ENCODE data around the gene MICAL2.

MICAL2 gene

DNA sequence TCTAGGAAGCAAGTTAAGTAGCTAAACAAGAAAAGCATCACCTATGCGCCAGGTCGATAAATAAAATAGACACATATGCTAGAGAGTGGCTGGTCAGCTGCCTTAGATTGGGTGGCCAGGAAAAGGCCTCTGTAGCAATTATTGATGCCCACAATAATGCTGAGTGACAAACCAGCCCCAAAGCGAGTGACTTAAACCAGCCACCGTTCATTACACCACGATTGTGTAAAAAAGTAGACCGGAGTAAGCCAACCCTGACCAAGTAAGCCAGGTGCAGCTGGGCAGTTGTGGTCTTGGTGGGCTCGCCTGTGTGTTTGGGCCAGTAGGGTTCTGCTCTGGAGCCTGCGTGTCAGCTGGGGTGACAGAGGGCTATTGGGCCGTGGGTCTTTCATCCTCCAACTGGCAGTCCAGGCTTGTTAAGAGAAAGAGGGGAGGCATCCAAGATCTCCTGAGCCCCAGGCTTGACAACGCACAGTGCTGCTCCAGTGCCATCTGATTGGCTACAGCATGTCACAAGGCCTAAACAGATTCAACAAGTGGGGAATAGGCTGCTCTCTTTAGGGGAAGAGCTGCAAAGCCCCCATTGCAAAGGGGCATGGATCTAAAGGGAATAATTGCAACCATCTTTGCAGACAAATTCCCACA is 166.6 kb downstream of the MICAL2 start:
- DNase-seq = no peak

DNA sequence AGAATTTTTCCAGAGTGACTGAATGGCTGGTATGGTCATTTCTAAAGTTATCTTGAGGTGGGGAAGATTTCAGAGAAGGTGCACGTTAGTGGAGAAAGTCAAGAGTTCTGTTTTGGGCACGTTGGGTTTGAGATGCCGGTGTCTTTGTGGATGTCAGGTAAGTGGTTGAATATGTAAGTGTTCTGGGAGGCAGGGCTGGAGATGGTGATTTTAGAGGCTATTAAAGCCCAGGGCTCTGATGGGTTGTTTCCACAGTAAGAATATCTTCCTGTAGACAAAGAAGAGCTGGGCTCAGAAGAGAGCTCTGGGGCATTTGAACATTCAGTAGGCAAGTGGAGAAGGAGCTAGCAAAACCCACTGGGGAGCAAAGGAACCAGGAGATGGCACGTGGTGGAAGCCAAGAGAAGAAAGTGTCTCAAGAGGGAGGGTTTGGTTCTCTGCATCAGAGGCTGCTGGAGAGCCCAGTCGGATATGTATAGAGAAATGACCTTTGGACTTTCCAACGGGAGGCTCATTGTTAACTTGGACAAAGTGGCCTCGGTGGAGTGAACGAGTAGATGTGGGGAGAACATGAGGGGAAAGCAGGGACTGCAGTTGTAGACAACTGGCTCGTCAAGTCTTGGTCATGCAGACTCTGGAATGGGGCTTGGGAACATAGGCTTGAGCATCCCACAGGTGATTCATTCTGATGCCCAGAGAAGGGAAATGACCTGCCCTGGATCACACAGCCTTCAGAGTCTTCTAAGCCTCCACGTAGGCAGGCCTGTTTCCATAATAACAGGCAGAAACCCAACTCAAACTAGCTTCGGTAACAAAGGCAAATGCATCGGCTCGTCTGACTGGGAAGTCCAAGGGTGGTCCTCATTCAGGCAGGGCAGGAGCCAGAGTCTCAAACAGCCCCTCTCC is 168.6 kb downstream of the MICAL2 start:
- peak; percentile 13 for DNase-seq

DNA sequence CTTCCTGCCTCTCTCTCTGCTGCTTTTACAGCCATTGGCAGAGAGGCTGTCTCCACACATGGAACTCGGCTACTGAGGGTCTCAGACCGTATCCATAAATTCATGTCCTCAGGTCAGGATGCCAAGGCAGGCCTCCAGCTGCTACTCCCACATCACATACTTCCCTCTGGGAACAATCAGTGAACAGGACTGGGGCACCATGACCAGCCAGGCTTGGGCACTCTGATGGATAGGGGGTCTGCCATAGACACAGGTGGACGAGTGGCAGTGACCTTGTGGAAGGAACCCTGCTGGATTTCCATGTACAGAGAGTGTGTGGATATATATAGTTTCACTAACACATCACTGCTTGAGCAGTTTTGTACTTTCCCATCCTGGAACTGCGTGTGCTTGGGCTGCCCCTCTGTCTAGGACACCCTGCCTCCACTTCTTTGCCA is 169.3 kb downstream of the MICAL2 start:
- peak; percentile 39 for DNase-seq

DNA sequence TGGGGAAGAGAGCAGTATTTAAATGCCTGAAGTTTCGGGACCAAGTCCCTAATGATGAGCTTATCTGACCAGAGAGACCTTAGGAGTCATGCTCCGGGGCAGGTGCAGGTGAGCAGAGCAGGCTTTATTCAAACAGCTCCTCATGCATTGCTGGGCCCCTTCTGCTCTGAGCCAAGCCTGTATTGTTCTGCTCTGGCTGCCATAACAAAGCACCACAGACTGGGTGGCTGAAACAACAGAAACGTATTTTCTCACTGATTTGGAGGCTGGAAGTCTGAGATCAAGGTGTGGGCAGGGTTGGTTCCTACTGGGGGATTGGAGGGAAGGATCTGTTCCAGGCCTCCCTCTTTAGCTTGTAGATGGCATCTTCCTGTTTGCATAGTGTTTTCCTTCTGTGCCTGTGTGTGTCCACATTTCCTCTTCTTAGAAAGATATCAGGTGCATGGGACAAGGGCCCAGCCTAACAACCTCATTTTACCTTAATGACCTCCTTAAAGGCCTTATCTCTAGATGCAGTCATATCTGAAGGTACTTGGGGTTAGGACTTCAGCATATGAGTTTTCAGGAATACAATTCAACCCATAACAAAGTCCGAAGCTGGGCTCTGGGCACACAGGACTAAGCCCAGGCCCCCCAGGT is 169.9 kb downstream of the MICAL2 start:
- DNase-seq = peak; percentile 26

DNA sequence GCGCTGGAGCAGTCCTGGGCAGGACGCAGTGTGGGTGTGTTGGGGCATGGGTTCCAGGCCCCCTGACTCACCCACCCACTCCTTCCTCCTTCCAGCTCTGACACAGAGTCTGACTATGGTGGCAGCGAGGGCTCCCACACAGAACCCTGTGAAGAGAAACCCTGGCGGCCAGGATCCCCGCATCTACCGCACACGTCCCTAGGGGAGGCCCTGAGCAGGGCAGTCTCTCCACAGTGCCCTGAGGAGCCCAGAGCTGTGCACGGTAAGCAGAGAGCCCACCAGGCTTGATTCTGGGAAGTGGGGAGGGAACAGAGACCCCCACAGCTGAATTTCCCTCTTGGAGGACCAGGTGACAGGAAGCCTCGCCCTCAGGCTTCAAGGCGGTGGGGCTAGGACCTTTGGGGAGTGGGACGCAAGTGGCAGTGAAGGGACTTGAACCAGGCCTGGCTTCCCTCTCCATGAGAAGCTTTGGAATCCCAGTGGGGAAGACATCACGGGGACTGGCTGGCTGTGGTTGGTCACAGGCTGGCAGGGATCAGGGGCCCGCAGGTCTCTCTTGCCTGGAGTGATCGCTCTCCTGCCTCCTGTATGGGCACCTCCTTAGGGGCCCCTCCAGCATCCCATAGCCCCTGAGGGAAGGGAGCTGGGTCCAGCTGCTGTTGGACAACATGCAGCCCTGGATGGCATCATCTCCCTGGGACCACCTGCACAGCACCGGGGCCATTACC is 170.6 kb downstream of the MICAL2 start:
- DNase-seq = no peak

DNA sequence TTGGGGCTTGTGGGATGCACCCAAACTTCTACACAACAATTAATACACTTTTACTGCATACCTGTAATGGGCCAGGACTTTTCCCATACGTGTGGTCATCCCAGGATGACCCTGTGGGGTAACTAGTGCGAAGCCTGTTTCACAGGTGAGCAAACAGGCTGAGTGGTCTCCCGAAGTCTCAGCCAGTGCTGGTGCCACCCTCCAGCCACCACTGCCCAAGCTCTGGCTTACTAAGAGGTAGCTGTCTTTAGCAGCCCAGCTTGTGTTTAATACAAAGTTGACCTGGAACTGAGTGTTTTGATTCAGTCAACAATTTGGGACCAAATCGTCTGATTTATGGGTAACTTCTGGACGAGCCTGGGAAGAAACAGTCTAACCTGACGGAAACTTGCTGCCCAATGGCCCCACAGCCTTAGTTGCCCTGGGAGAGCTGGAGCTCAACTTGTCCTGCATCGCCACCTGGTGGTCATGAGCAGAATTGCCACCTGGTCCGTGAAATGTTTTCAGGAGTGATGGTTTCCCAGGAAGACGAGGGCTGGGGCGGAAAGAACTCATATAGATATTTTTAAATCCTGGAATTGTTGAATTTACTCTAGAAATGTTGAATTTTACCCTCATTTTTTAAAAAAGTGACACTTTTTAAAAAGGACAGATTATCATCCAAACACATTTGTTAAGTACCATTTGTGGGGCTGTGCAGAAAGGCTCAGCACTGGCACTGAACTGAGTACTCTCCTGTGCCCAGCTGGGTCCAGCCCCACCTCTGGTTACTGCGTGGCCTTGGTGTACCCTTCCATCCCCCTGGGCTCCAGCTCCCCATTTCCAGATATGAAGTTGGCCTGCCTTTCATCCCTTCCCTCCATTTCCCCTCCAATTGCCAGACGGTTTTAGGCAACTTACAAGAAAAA is 171.4 kb downstream of the MICAL2 start:
- peak; percentile 91 for DNase-seq

DNA sequence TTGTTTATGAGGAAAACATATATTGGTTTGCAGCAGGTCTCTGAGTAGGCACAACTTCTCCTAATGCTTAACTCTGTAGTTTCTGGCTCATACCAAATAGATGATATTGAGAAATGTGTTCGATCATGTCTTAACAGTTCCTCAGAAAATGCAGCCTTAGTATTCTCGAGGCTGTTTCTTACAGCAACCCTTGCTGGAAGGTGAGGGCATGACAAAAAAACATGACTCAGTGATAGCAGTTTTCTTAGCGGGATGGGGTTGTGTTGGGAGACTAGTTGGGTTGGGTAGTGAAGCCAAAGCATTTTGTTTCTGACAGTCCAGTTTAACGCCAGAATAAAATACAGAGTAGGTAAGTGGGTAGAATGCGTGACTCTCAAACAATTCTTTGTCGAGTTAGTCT is 172.3 kb downstream of the MICAL2 start:
- no peak for DNase-seq

DNA sequence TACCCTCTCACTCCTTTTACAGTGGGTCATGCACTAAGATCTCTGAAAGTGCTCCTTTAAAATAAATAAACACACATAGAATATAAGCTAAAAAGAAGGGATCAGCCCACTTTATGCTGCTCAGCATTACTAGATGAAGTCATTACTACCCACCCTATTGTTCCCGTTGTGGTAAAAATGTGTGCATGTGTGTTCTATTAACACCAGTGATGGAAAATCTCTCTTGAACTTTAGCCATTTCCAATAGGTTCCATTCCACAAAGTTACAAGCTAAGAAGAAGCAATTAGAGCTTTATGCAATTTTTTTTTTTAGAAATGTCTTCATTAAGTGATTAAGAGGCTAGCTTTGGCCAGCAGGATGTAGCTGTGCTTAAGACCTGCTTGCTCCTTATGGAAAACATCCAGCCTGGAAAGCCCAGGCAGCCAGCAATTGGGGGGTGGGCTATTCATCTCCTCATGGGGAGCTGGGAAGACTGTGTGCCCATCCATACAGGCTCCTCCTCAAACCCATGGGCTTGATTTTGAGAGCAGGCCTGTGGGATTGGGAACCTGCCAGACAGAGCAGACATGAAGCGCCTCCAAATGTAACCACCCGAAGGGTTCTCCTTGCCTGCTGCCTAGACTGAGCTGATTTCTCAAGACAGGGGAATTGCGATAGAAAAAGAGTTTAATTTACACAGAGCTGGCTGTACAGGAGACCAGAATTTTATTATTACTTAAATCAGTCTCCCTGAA is 174.1 kb downstream of the MICAL2 start:
- DNase-seq = no peak

DNA sequence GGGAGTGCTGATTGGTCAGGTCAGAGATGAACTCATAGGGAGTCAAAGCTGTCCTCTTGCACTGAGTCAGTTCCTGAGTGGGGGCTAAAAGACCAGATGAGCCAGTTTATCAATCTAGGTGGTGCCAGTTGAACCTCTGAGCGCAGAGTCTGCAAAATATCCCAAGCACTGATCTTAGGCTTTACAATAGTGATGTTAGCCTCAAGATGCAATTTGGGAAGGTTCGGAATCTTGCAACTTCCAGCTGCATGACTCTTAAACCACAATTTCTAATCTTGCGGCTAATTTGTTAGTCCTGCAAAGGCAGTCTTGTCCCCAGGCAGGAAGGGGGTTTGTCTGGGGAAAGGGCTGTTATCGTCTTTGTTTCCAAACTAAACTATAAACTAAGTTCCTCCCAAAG is 174.7 kb downstream of the MICAL2 start:
- DNase-seq = no peak

DNA sequence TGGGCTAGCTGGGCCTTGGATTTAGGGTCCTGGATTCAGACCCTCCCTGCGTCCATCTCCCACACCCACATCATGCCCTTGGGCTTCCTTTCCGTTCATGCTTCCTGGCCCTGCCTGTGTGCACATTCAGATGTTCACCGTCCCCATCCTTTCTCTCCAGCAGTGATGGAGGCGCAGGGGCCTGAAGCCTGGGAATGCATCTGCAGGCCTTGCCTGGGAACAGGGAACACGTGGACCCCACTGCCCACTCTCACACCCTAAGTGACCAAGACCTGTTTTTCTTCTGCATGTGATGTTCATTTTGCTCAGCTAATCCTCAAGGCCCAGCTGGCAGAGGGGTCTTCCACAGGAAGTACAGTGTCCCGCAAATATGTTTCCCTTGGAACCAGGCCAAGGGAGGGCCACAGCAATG is 175.4 kb downstream of the MICAL2 start:
- DNase-seq = no peak

DNA sequence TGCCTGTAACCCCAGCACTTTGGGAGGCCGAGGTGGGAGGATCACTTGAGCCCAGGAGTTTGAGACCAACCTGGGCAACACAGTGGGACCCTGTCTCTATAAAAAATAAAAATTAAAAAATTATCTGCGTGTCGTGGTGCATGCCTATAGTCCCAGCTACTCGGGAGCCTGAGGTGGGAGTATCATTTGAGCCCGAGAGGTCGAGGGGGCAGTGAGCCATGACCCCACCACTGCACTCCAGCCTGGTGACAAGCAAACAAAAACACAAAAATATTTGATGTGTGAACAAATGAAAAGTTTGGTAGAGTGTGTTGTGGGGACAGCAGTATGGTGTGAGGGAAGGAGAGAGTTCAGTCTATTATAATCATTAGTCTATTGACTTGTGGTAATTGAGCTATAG is 176.2 kb downstream of the MICAL2 start:
- no peak for DNase-seq

DNA sequence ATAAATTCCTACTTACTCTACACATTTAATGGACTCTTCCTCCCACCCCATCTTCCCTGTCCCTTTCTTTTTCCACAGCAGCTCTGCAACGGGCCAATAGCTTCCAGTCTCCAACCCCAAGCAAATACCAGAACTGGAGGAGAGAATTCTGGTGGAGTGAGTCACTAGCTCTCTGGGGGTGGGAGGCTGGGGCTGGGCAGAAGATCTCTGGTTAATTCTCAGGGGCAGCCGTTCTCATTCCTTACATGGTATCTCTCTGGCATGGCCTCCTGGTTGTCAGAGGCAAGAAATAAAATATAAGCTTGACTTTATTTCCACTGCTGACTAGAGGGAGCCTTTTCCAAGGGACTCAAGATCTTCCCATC is 176.6 kb downstream of the MICAL2 start:
- no peak for DNase-seq

DNA sequence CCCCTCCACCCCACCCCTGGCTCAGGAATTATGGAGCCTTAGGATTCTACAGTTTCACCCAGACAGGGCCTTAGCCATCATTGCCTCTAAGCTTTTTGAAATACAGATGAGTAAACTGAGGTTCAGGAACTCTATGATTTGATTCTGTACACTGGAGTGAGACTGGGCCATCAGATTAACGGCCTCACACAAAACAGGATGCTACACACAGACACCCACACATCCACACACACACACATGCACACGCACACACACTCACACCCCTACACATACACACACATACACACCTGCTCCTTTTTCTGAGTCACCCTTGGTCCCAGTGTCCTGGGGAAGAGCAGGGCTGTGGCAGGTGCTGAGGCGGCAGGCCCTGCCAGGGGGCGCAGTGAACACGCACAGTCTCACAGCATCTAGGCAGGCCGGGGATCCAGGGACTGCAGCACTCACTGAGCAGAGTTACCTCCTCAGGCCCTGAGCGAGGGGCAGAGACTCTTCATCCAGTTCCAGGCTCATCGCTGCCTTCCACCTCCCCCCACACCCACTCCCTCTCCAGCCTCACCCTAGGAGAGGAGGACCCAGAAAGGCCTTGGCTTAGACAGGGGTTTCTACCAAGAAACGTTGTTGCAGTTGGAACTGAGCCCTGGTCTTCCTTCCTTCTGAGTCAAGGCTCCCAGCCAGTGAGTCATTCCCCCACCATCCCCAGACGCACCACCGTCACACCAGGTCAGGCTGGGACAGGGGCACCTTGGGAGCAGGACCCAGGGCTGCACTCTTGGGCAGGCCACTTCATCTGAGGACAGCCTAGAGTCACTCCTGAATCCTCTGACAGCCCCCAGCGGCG is 177.2 kb downstream of the MICAL2 start:
- no peak for DNase-seq

DNA sequence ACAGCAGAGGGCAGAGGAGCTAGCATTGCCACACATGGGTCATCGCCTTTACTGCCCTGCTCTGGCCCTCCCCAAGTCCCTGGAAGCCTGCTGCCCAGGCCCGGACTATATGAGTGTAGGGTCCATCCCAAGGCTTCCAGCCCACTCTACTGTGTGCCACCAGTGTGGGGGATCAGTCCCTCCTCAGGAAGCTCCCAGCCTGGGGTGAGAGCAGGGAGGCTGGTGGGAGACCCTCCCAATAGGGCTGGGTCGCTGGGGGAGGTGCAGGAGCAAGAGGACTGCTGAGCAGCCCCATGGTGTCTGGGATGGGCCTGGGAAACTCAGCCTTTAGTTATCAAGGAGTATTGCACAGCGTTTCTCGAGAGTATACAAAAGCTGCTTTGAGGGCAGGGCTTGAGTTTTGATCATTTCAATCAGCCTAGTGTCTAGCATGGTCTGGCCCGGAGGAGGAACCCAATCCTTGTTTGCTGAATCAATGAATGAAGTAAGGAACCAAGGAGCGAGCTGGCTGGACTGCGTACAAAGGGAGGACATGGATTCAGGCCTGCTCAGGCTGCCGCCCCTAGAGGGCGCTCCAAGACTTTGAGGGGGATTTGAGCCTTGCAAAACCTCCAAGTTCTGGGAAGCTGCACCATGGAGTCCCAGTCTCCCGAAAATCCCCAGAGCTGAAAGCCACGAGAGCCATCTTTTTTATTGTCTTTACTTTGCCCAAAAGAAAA is 178.0 kb downstream of the MICAL2 start:
- peak; percentile 81 for DNase-seq

DNA sequence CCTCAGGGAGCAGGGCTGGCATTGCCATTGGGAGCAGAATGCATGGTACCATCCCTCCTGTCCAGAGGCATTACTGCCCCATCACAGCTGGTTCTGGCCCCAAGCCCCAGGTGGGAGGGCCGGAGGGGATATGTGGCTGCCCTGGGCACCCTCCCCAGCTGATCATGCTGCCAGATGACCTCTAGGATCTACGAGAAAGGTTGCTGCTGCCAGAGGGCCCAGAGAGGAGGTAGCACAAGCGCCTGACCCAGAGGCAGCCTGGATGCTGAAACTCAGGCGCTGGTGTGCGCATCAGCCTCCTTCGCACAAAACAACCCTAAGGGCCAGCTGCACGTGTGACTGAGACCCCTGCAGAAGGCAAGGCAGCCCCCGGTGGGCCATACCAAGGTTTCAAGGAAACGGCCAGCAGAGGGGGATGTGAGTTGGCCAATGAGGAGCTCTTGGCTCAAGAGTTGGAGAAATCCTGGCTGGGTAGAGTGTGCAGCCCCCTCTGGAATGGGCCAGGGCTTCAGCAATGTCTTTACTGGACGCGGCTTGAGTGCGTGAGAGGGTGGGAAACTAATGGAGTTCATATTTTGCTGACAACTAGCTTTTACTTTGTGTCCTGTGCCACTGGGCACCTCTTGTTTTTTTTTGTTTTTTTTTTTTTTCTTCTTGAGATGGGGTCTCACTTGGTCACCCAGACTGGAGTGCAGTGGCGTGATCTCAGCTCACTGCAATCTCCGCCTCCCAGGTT is 178.7 kb downstream of the MICAL2 start:
- DNase-seq = no peak

DNA sequence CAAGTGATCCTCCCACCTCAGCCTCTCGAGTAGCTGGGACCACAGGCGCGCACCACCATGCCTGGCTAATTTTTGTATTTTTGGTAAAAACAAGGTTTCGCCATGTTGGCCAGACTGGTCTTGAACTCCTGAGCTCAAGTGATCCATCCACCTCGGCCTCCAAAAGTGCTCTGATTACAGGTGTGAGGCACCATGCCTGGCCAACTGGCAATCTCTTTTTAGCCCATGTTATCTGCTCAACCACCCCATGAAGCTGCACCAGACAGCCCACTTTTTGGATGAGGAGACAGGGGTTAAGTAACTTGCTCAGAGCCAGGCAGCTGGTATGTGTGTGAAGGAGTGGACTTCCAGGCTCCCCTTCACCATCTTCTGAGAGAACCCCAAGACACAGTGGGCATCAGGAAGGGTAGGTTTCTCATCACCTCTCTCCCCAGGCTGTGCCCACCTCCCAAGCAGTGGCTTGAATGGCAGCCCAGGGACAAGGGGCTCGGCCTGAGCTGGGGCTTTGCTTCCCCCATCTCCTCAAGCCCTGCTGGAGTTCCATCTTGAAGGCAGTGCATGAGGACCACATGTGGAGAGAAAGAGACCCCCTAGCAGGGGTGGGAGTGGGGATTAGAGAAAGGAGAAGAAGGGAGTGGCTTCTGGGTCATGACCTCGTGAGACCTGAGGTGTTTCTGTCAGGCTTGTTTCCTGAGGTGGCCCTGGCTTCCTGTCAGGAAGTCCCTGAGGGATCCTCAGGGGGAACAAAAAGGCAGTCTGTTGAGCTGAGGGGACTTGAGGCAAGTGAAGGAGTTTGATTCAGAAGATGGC is 179.5 kb downstream of the MICAL2 start:
- DNase-seq = no peak

DNA sequence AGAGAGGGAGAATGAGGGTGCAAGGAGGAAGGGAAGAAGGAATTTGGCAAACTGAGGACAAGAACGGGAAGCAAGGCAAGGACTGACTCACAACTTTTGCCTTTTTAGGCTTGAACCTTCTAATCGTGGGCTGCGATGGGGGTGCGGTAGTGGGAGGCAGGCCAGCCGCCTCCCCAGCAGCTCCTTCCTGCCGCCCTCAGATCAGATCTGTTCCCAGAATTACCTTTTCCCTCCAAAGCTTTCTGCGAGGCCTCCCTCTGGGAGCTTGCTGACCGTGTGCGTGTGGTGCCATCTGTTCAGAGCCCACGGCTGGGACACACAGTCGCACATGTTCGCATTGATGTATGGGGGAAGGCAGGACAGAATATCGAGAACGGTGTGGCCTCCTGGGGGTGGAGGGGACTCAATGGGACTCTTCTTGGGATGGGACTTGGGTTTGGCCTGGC is 180.1 kb downstream of the MICAL2 start:
- DNase-seq = no peak

DNA sequence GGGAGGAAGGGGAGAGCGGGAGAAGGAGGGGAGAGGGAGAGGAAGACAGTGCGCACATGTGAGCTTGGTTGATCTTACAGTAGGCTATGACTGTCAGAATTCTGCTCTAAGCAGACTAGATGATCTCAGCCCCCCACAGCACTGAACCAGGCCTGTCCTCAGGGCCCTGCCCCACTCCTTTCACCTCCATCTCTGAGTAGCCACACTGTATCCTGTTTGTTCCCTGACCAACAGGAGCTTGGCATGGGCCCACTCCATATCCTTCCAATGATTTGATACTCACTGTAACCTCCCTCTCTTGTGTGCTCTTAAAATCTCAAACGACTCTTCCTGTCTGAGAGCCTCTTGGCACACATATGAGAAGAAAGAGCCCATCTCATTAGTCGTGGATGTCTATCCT is 180.9 kb downstream of the MICAL2 start:
- no peak for DNase-seq
